HG03139 (cell line): Measurements from ENCODE around the gene BAIAP2.

Experiments
- ATAC-seq: cut with Tn5 transposase; IDR thresholded peaks from one replicate; pipeline ENCODE4 v1.9.1; 2021; ENCODE audit not compliant: unreplicated experiment

The BAIAP2 gene

DNA sequence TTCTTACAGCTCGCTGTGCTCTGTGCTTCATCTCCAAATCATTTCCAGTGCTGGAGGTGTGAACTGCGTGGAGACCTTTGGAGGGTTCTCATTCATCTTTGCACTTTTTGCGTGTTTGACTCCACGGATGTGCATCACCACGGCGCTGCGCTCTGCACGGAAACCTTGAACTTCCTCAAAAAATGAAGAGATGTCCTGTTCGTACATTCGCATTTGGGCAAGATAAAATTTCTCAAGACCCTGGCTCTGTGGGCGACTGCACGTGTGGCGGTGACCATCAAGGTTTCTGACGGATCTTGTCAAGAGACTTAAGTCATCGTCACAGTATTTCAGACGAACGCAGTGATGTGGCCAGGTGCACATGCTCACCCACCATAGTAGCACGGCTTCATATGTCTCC, 120.0 kb downstream of the BAIAP2 start:
- no peak for ATAC-seq

DNA sequence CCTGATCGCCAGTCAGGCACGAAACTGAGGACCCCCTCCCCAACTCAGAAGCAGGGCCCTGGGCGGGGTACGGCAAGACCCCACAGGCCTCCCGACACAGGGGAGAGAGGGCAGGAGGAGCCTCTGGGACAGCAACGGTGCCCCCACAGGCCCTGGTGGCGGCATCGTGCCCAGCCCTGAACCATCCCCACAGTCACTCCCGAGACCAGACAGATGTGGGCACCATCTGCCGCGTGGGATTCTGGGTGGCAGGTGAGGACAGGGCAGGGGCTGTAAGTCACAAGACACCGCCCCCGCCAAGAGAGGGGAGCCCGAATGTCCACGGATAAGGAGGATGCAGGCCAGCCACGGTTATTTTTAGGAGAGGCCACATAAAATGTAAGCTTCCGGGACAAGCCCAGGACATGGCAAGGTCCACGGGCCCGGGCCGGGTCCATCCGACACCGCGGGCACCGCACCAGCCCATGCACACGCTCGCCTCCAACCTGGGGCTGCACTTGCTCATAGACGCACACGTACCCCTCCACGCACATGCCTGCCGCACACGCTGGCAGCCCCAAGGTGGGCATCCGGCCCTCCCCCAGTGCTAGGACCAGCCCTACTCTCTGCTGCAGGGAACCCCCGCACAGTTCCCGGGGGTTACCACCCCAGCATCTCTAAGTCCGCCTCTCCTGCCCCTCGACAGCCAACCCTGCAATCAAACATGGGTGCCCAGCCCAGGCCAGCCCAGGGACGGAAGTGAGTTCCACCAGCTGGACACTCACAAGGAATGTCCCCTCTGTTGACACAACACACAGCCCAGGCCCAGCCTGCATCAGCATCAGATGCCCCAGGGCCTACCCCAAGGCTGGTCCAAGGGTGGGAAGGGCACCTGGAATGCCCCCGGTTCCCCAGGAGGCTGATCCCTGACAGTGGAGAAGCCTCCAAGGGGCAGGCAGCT, 122.2 kb downstream of the BAIAP2 start:
- ATAC-seq, result no peak

GRCh38 chr17:81157848-81158687, 123.1 kb downstream of the BAIAP2 start:
- ATAC-seq, result no peak

GRCh38 chr17:81158688-81159590, 124.0 kb downstream of the BAIAP2 start:
- ATAC-seq, result no peak

DNA sequence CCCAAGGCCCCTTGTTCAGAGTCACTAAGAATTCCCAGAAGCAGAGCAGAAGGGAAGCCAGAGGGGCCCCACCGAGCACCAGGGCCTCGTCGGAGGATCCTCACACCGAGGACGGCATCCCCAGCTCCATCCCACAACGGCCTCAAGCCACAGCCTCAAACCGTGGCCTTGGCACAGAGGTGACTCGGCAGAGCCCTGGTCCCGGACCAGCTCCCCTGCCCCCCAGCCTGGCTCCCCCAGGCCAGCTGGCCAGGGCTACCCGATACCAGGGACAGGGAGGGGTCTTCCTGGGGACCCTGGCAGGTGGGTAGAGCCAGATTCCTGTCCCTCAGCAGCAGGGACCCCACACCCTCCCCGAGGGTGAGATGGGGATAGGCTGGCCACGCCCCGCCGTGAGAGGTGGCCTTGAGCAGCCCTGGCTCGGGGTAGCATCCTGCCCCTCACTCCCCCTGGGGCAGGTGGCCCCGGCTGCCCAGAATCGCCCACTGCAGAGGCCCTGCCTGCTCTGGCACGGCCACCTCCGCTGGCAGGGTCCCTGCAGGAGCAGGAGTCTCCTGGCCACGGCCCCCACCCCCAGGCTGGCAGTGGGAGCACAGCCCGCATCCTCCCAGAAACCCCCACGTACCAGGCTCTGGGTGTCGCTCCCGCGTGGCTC, 124.8 kb downstream of the BAIAP2 start:
- no peak for ATAC-seq

- no peak for ATAC-seq
Measured at GRCh38 chr17:81160306-81160705, 125.4 kb downstream of the BAIAP2 start.

DNA sequence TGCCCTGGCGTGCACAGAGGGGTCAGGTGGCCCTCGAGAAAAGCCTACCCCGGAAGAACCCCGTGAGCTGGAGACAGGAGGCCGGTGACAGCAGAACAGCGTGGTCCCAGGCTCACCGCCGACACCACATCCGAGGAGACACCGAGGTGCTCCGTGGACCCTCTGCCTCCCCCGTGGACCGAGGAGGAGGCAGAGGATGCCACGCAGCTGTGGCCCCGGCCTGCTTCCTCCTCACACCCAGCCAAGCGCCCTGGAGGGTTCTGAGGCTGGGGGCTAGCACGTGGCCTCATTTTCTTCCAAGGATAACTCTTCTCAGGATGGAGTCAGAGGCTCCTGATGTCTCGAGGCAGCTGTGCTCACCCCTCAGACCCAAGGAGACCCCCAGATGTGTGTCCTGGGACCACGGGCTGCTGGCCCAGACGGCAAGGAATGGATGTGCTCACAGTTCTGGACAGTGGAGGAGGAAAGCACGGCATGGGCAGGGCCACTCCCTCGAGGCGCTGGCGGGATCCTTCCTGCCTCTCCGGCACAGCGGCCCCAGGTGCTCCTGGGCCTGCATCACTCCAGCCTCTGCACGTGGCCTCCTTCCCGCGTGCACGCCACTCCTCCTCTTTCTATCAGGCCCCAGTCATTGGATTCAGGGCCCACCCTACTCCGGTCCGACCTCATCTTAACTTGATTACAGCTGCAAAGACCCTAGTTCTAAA, 125.9 kb downstream of the BAIAP2 start:
- no peak for ATAC-seq

DNA sequence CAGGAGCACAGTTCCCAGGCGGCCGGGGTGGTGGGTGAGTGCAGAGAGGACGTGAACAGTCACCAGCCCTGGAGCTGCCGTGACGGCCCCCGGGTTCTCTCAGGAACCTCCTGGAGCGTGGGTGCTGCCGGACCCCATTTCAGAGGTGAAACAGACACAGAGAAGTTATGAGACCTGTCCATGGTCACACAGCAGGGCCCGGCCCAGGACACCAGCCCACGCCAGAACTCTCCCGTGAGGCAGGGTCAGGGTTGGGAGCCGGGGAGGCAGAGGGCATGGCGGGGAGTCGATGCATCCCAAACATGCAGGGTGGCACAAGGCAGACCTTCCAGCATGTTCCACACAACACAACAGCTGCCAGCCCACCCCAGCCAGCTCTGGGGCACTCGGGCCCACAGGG, 126.6 kb downstream of the BAIAP2 start:
- no peak for ATAC-seq

- ATAC-seq, result no peak
Measured at GRCh38 chr17:81161972-81162371, 127.0 kb downstream of the BAIAP2 start.

DNA sequence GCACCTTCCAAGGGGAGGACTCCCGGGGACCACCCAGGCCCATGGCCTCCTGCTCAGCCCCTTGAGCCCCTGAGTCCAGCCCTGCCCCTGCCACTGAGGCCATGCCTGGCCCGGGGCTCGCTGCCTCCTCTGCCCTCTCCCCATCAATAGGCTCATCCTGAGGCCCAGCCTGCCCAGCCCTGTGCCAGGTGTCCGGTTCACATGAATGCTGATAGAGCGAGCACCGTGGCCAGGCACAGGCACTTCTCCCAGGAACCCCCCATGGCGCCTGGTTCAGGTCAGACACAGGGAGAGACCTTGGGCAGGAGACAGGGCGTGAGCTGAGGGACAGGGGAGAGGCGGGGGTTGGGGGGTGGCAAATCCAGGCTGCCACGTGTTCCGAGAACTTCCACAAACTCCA, 127.5 kb downstream of the BAIAP2 start:
- ATAC-seq, result no peak

DNA sequence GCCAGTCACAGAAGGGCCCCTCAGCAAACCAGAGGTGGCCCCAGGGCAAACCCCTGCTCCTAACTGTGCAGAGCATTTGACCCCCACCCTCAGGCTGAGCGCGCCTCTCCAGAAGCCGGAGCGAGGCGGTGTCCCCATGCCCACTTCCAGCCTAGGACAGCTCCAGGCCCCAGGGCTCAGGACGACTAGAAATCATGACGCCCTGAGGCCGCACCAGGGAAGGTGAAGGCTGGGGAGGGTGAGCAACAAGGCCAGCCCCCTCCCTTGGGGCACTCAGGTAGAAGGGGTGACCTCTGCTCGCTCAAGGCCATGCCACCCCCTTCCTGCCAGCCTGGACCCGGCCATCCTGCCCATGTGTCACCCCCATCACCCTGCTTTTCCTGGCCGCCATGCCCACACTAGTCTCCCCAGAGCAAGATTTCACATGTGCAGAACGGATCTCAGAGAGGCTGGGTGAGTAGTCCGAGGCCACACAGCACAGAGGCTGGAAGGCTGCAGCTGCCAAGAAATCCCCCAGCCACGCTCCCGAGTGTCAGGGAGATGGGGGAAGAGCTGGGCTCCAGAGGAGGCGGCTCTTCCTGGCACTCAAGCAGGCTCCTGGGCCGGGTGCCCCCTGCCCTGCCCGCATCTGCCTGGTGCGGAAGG, 128.2 kb downstream of the BAIAP2 start:
- no peak for ATAC-seq

- no peak for ATAC-seq
Measured at GRCh38 chr17:81163703-81164370, 128.9 kb downstream of the BAIAP2 start.

GRCh38 chr17:81164371-81165245, 129.7 kb downstream of the BAIAP2 start:
- ATAC-seq, result no peak

GRCh38 chr17:81165246-81166032, 130.5 kb downstream of the BAIAP2 start, which contains the start of gene PVALEF:
Gene PVALEF (plus strand): TSS chr17:81165507. CDS start chr17:81181227, 15,720 bp downstream.
- no peak for ATAC-seq

GRCh38 chr17:81166033-81166492, 131.1 kb downstream of the BAIAP2 start, which contains the start of gene AATK:
Gene AATK (minus strand): TSS chr17:81166221. CDS start chr17:81165992, 229 bp downstream.
- ATAC-seq, result no peak
